ENCODE data around the gene PM20D1. TPM values are rescaled to one million over a fixed set of nuclear protein-coding genes. Genes with fewer than 3 reads are reported as not detected.
A peak's percentile ranks its signal among the peaks of the same experiment; 100 is the strongest.
"Not testable (repeated sequence)": the region's sequence is repeated elsewhere in the genome, so short reads cannot be mapped to it uniquely, and the experiment has no call there.

PM20D1 gene, protein sequence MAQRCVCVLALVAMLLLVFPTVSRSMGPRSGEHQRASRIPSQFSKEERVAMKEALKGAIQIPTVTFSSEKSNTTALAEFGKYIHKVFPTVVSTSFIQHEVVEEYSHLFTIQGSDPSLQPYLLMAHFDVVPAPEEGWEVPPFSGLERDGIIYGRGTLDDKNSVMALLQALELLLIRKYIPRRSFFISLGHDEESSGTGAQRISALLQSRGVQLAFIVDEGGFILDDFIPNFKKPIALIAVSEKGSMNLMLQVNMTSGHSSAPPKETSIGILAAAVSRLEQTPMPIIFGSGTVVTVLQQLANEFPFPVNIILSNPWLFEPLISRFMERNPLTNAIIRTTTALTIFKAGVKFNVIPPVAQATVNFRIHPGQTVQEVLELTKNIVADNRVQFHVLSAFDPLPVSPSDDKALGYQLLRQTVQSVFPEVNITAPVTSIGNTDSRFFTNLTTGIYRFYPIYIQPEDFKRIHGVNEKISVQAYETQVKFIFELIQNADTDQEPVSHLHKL
- not detected for polyA plus RNA-seq (2012; ENCODE audit: insufficient read depth, insufficient read length)

DNA sequence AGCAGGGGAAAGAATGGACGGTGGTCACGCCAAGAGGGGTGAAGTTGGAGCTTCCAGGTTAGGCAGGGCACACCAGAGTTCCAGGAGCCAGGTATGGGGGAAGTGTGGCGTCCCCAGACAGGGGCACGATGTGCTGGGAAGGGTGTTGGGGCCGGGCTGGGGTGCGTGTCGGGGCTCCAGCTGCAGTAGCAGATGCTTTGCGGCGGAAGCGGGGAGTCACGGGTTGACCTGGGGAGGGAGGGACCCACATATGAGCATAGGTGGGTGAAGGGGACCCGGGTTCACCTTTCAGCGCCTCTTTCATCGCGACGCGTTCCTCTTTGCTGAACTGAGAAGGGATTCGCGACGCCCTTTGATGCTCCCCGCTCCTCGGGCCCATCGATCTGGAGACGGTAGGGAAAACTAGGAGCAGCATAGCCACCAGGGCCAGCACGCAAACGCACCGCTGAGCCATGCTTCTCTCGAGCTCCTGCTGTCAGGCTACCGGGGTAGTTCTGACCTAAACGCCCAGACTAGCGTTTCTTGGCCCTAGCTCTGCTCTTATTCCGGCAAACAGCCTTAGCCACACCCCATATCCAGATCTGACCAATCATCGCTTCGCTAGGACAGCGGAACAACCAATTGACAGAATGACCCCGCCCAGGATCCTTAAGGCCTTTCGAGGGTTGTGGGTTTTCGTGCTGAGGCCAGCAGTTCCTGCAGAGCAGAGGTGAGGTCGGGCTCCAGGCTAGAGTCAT lies at the start of gene PM20D1:
Gene PM20D1, minus strand, starts transcription at position 514 of the 737 bp plus-strand sequence. Its CDS starts 60 bp downstream, at position 454.
- no peak within 1 kb of the TSS for H3K4me3 ChIP-seq (ENCODE audit: low read length)
- DNase-seq (ENCODE audit: low read depth, low spot score), result no peak

DNA sequence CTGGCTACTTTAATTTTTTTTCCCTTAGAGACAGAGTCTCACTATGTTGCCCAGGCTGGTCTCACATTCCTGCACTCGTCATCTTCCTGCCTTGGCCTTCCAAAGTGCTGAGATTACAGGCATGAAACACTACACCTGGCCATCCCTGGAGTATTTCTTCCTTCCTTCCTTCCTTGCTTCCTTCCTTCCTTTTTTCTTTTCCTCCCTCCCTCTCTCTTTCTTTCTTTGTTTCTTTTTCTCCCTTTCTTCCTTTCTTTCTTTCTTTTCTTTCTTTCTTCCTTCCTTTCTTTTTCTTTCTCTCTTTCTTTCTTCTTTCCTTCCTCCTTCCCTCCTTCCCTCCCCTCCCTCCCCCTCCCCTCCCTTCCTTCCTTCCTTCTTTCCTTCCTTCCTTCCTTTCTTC lies 46.4 kb upstream of the PM20D1 start:
- no peak overlapping the region for H3K4me3 ChIP-seq (ENCODE audit: low read length)
- DNase-seq (ENCODE audit: low read depth, low spot score), result no peak

DNA sequence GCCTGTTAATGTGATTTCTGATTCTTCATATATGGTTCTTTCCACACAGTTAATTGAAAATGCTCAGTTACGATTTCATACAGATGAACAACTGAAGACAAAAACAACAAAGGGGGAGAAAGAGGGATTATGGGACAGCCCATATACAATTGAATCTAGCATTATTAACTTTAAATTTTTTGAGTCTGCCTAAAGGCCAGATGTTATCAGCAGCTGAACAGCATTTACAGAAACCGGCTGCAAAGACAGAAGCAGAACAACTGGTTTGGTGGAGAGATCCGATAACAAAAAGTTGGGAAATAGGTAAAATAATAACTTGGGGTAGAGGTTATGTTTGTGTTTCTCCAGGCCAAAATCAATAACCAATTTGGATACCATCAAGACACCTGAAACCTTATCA lies 44.2 kb upstream of the PM20D1 start:
- not testable (repeated sequence) for H3K4me3 ChIP-seq (ENCODE audit: low read length); DNase-seq (ENCODE audit: low read depth, low spot score)

DNA sequence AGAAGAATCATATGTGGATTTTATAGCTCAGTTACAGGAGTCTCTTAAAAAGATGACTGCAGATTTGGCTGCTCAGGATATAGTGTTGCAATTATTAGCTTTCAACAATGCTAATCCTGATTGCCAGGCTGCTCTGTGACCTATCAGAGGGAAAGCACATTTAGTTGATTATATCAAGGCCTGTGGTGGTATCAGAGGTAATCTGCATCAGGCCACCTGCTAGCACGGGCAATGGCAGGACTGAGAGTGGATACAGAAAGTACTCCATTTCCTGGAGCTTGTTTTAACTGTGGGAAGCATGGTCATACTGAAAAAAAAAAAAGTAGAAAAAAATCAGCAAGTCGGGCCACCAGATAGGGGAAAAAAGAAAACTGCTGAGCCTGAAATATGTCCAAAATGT lies 42.2 kb upstream of the PM20D1 start:
- not testable (repeated sequence) for DNase-seq (ENCODE audit: low read depth, low spot score); H3K4me3 ChIP-seq (ENCODE audit: low read length)

DNA sequence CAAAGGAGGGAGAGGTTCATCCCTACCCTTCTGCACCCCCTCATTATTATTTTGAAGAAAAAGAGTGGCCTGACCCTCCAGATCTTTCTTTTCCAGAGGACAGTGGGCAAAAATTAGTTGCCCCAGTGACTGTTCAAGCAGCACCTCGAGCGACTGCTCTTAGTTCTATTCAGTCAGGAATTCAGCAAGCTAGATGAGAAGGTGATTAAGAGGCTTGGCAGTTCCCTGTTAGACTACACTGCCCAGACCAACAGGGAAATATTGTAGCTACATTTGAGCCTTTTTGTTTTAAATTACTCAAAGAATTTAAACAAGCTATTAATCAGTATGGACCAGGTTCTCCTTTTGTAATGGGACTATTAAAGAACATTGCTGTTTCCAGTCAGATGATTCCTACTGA lies 41.5 kb upstream of the PM20D1 start:
- not testable (repeated sequence) for DNase-seq (ENCODE audit: low read depth, low spot score); H3K4me3 ChIP-seq (ENCODE audit: low read length)

DNA sequence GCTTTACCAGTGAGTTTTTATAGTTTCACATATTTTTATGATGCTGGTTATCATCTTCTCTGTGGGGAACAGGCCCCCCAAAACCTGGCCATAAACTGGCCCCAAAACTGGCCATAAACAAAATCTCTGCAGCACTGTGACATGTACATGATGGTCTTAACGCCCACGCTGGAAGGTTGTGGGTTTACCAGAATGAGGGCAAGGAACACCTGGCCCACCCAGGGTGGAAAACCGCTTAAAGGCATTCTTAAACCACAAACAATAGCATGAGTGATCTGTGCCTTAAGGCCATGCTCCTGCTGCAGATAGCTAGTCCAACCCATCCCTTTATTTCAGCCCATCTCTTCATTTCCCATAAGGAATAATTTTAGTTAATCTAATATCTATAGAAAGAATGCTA lies 40.7 kb upstream of the PM20D1 start:
- not testable (repeated sequence) for DNase-seq (ENCODE audit: low read depth, low spot score); H3K4me3 ChIP-seq (ENCODE audit: low read length)

DNA sequence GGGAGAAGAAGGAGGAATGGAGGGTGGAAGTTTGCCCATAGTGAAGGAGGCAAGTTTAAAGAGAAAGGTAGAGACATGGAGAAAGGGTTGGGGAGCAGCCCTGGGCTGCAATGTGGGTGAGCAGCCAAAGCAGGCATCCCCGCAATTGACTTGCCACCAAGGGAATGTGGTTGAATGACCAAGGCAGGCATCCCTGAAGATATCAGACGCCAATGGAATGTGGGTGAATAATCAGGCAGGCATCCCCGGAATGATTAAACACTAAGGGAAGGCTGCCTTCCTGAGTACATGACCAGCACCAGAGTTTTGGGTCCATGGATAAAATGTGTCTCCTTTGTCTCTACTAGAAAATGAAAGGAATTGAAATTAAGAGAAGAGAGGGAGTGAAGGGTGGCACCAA lies 39.8 kb upstream of the PM20D1 start:
- DNase-seq (ENCODE audit: low read depth, low spot score); H3K4me3 ChIP-seq (ENCODE audit: low read length): not testable (repeated sequence)

DNA sequence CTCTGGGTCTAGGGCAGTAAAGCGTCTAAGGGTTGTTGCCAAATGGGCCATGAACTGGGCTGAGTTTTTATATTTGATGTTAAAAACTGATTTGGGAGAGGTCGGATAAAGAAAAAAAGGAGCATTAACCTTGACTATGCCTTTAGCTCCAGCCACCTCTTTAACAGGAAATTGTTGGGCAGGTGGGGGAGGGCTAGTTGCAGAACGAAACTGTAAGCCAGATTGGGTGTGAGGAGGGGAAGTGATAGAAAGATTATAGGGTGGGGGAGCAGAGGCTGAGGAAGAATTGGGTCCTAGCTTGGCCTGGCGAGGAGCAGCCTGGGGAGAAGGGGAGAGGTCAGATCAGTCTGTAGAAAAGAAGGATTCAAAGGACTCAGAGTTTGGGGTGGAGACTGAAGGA lies 39.1 kb upstream of the PM20D1 start:
- DNase-seq (ENCODE audit: low read depth, low spot score), result peak; percentile 21
- not testable (repeated sequence) for H3K4me3 ChIP-seq (ENCODE audit: low read length)

DNA sequence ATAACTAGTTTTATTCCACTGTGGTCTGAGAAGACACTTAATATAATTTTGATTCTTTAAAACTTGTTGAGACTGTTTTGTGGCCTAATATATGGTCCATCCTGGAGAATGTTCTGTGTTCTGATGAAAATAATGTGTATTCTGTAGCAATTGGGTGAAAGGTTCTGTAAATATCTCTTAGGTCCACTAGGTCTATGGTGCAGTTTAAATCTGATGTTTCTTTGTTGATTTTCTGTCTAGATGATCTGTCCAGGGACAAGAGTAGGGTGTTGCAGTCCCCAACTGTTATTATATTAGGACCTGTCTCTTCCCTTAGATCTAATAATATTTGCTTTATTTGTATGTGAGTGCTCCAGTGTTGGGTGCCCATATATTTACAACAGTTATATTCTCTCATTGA lies 33.9 kb upstream of the PM20D1 start:
- no peak for DNase-seq (ENCODE audit: low read depth, low spot score)
- no peak overlapping the region for H3K4me3 ChIP-seq (ENCODE audit: low read length)

DNA sequence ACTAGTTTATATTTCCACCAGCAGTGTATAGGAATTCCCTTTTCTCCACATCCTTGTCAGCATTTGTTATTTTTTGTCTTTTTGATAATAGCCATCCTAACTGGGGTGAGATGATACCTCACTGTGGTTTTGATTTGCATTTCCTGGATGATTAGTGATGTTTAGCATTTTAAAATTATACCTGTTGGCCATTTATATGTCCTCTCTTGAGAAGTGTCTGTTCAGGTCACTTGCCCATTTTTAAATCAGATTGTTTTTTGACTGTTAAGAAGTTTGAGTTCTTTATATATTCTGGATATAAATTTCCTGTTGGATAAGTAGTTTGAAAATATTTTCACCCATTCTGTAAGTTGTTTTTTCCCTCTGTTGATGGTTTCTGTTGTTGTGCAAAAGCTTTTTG lies 31.0 kb upstream of the PM20D1 start:
- DNase-seq (ENCODE audit: low read depth, low spot score), result no peak
- H3K4me3 ChIP-seq (ENCODE audit: low read length), result no peak overlapping the region

DNA sequence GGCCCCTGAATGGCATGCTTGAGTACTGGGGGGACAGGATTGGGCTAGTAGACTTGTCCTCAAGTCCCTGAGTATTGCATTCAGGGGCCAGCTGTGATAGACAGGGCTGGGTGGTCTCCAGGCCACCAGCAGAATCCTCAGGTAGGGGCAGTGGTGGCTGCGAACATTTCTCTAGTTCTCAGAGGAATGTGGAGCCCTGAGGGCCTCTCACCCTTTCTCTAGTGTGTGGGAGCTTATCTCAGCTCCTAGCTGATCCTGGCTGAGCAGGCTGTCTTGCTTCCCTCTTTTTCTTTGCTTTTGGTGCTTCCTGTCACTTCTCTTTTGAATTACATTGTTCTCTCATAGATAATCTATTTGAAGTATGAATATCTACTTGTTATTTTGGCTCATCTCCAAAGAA lies 30.0 kb upstream of the PM20D1 start:
- H3K4me3 ChIP-seq (ENCODE audit: low read length), result no peak overlapping the region
- DNase-seq (ENCODE audit: low read depth, low spot score), result no peak

DNA sequence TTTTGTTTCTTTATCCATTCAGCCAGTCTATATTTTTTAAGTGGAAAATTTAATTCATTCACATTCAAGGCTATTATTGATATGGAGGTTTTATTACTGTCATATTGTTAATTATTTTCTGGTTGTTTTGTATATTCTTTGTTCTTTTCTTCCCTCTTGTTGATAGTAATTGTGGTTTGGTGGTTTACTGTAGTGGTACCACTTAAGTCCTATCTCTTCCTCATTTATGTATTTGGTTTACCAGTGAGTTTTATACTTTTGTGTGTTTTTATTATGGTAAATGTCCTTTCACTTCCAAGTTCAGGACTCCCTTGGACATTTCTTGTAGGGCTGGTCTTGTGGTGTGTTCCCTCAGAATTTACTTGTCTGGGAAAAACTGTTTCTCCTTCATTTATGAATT lies 28.1 kb upstream of the PM20D1 start:
- no peak for DNase-seq (ENCODE audit: low read depth, low spot score)
- no peak overlapping the region for H3K4me3 ChIP-seq (ENCODE audit: low read length)

DNA sequence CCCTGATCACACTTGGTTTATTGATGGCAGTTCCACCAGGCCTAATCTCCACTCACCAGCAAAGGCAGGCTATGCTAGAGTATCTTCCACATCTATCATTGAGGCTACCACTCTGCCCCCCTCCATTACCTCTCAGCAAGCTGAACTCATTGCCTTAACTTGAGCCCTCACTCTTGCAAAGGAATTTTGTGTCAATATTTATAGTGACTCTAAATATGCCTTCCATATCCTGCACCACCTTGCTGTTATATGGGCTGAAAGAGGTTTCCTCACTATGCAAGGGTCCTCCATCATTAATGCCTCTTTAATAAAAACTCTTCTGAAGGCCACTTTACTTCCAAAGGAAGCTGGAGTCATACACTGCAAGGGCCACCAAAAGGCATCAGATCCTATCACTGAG lies 23.2 kb upstream of the PM20D1 start:
- H3K4me3 ChIP-seq (ENCODE audit: low read length); DNase-seq (ENCODE audit: low read depth, low spot score): not testable (repeated sequence)

DNA sequence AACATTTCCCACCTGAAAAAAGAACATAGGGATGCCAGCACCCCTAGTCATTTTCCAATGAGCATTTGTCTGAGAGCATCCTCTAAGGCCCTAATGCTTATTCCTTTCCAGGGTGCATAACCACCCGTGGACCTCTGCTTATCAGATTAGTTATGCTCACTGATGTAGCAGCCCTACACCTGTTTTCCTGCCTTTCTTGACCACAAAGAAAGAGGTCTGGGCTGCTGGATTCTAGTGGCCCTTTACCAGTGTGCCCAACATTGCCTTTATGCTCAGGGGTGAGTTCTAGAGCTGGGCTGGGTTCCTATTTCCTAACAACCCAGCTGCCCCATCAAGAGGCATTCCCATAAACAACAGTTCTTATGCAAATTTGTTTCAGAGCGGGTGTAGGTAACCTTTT lies 20.3 kb upstream of the PM20D1 start:
- DNase-seq (ENCODE audit: low read depth, low spot score), result no peak
- H3K4me3 ChIP-seq (ENCODE audit: low read length), result no peak overlapping the region

DNA sequence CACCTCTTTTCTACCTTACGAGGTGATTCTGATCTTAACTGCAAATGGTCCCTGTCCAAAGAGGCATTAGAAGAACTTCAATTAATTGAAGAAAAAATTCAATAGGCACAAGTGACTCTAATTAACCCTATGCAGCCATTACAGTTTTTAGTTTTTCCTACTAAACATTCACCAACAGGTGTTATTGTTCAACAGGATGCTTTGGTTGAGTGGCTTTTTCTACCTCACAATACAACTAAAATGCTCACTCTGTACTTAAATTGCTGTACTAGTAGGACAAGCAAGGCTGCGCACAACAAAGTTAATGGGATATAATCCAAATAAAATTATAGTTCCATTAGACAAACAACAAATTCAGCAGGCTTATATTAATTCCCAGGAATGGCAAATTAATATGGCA lies 11.6 kb upstream of the PM20D1 start:
- no peak overlapping the region for H3K4me3 ChIP-seq (ENCODE audit: low read length)
- DNase-seq (ENCODE audit: low read depth, low spot score), result no peak

DNA sequence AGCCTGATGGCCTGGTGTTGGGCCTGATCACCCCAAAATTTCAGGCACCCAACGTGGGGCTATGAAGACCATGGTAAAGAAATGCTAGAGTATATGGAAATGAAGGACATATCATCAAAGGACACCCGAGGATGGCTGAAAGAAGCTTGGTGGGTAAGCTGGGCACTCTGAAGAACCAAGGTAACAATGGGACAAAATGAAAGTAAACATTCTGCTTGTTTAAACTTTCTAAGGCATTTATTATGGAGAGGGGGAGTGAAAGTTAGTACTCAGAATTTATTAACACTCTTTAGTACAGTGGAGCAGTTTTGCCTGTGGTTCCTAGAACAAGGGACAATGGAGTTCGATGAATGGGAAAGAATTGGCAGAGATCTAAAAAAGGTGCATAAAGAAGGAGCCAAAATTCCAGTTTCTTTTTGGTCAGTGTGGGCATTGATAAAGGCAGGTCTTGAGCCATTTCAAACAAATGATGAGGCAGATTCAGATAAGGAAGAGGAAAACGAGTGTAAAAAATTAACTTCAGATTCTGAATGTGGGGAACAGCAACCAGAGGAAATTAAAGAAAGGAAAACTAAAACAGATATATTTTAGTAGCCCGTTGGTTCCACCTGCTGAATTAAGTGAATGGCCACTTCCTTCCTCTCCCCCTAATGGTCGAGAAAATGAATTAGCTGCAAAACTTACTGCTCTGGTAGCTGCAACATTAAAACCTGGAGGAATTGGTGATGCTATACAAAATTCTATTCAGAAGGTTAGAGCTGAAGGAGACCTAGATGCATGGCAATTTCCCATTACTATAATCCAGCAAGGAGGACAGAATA lies 8.4 kb upstream of the PM20D1 start:
- no peak for DNase-seq (ENCODE audit: low read depth, low spot score)
- no peak overlapping the region for H3K4me3 ChIP-seq (ENCODE audit: low read length)

DNA sequence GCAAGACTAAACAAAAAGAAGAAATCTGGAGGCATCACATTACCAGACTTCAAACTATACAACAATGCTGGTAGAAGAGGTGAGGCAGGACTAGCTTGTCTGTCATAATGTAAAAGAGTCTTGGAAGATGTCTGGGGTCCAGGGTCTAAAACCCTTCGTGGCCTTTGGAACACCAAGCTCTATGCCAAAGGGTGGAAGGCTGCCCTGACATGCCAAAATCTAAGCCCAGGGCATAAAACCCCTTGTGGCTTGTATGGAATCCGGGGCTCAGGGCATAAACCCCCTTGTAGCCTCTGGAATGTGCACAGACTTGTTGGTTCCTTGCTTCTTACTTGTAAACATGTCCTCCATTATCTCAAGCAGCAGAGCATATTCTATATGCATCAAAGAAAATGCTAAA lies 7.6 kb upstream of the PM20D1 start:
- not testable (repeated sequence) for DNase-seq (ENCODE audit: low read depth, low spot score); H3K4me3 ChIP-seq (ENCODE audit: low read length)

DNA sequence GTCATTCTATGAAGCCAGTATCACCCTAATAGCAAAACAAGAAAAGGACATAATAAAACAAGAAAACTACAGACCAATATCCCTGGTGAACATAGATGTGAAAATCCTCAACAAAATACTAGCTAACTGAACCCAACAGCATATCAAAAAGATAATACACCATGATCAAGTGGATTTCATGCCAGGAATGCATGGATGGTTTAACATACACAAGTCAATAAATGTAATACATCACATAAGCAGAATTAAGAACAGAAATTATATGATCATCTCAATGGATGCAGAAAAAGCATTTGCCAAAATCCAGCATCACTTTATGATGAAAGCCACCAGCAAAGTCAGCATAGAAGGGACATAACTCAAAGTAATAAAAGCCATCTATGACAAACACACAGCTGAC lies 6.5 kb upstream of the PM20D1 start:
- no peak for DNase-seq (ENCODE audit: low read depth, low spot score)
- no peak overlapping the region for H3K4me3 ChIP-seq (ENCODE audit: low read length)

DNA sequence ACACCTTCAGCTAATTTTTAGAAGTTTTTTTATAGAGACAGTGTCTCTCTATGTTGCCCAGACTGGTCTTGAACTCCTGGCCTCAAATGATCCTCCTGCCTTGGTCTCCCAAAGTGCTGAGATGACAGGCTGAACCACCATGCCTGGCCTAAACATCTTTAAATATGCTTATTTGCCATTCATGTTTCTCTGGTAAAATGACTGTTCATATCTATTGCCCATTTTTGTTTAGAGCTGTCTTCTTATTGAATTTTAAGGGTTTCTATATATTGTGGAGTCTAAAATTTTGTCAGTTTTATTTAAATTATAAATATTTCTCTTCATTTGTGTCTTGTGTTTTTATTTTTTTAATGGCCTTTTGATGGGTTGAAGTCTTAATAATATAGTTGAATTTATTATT lies 3.0 kb upstream of the PM20D1 start:
- no peak for DNase-seq (ENCODE audit: low read depth, low spot score)

DNA sequence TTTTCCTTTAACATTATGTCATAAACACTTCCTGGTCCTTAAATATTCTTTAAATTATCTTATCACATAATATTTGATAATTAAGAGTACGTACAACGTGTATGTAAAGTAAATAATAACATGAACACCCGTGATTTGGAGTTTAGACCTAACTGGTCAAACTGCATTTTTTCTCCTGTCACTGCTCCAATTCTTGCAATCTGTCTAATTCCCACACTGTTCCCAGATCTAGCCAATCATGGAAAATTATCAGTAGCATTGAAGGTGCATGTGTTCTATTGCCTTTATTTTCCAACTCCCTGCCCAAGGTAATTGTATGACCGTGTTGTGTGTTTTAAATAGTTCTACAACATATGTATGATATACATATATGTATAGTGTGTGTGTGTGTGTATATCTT lies 2.1 kb upstream of the PM20D1 start:
- no peak overlapping the region for H3K4me3 ChIP-seq (ENCODE audit: low read length)
- no peak for DNase-seq (ENCODE audit: low read depth, low spot score)

More for the DNA sequence above, 3.0 kb upstream of the PM20D1 start:
- H3K4me3 ChIP-seq (ENCODE audit: low read length), result no peak overlapping the region
